Stimulated activated naive CD4-positive, alpha-beta T cell (primary cell): Measurements from ENCODE around the gene KRT17.

Source experiments
- DNase-seq, 6 experiments: peaks; one replicate each; lab custom pipeline; 2025; lab: John Stamatoyannopoulos, UW

KRT17 gene

GRCh38 chr17:41624208-41625101 lies at the start of gene KRT17:
Gene KRT17 (minus strand): TSS chr17:41624575. CDS start chr17:41624509, 66 bp downstream.
- no peak for DNase-seq

GRCh38 chr17:41672153-41672552 lies 47.8 kb upstream of the KRT17 start:
- DNase-seq = no peak

- DNase-seq = no peak
These were observed 43.1 kb upstream of the KRT17 start for GRCh38 chr17:41667280-41668041.

- peak; percentile 54 to 86 (median 79) for DNase-seq
These were observed 42.4 kb upstream of the KRT17 start for GRCh38 chr17:41666708-41667279.

GRCh38 chr17:41666237-41666641 lies 41.9 kb upstream of the KRT17 start:
- peak in 4 of 6 experiments; percentile 69 to 88 (median 79) for DNase-seq

- DNase-seq = peak; percentile 70 to 91 (median 82)
These were observed 41.3 kb upstream of the KRT17 start for GRCh38 chr17:41665566-41666236.

GRCh38 chr17:41664587-41665565 lies 40.5 kb upstream of the KRT17 start:
- DNase-seq = no peak

GRCh38 chr17:41664172-41664457 lies 39.7 kb upstream of the KRT17 start:
- DNase-seq = no peak

- DNase-seq = no peak
These were observed 39.2 kb upstream of the KRT17 start for GRCh38 chr17:41663451-41664171.

- DNase-seq = no peak
These were observed 35.9 kb upstream of the KRT17 start for GRCh38 chr17:41660221-41660711.

- no peak for DNase-seq
These were observed 35.2 kb upstream of the KRT17 start for GRCh38 chr17:41659427-41660212.

GRCh38 chr17:41658846-41659245 lies 34.5 kb upstream of the KRT17 start:
- DNase-seq = no peak

- DNase-seq = no peak
These were observed 33.6 kb upstream of the KRT17 start for GRCh38 chr17:41657936-41658335.

- DNase-seq = no peak
These were observed 32.9 kb upstream of the KRT17 start for GRCh38 chr17:41657176-41657754.

GRCh38 chr17:41656249-41657023 lies 32.1 kb upstream of the KRT17 start:
- no peak for DNase-seq

GRCh38 chr17:41655611-41656111 lies 31.3 kb upstream of the KRT17 start:
- DNase-seq = no peak

- DNase-seq = no peak
These were observed 30.6 kb upstream of the KRT17 start for GRCh38 chr17:41654678-41655607.
